Endothelial cell of umbilical vein (primary cell): ENCODE measurements around the gene KIRREL2.

ENCODE experiments used
- CTCF ChIP-seq, 2 donors: IDR thresholded peaks; 1 replicate in 1 of 2; 2 replicates in 1 of 2; pipeline ENCODE4 v1.5.1; 2011; ENCODE audit warnings: low read length in 2 of 2, mild to moderate bottlenecking in 2 of 2, moderate library complexity in 2 of 2, control low read depth in 1 of 2, inconsistent platforms in 1 of 2, low read depth in 1 of 2; ENCODE audit not compliant: insufficient read depth in 1 of 2; ENCODE audit errors: extremely low read depth in 1 of 2
- EZH2 ChIP-seq: IDR thresholded peaks from 2 replicates; pipeline ENCODE4 v1.6.1; 2012; ENCODE audit warnings: borderline replicate concordance, low read depth, mild to moderate bottlenecking, moderate library complexity, low read length, inconsistent platforms; ENCODE audit not compliant: severe bottlenecking
- JUN ChIP-seq: IDR thresholded peaks from 2 replicates; pipeline ENCODE4 v1.6.1; 2011; ENCODE audit warnings: borderline replicate concordance, low read depth; ENCODE audit not compliant: insufficient read length, insufficient read depth
- POLR2AphosphoS5 ChIP-seq: IDR thresholded peaks from 2 replicates; pipeline ENCODE4 v1.6.1; 2012; ENCODE audit warnings: low read depth, mild to moderate bottlenecking, control low read depth, low read length, moderate library complexity; ENCODE audit not compliant: insufficient read depth

- TF ChIP-seq POLR2AphosphoS5 (no peak), EZH2 (no peak), CTCF (IDR thresholded peaks at IDR 0.05; ENCODE audit: extremely low read depth in 1 of 2, insufficient read depth in 1 of 2, low read depth in 1 of 2, low read length in 2 of 2) (no peak), JUN (no peak)
These were observed 52.4 kb downstream of the KIRREL2 start for GRCh38 chr19:35908973-35909683.
